Bronchial epithelial cell (primary cell): ENCODE data around the gene CDC16. TPM values are rescaled to one million over a fixed set of nuclear protein-coding genes. Genes with fewer than 3 reads are reported as not detected.
"Not testable (repeated sequence)": the region's sequence is repeated elsewhere in the genome, so short reads cannot be mapped to it uniquely, and the experiment has no call there.

ENCODE experiments used
- DNase-seq: peaks from one replicate; pipeline ENCODE4 v3.0.0-alpha.2; 2010; ENCODE audit warnings: low read depth
- FAIRE-seq: peaks from 2 replicates; lab custom pipeline; 2011; peaks lifted over from hg19 to GRCh38; lab: Jason Lieb, UNC
- H3K27me3 ChIP-seq: 2 replicates; pipeline ENCODE4 v1.5.1; 2011; ENCODE audit warnings: low read length; ENCODE audit not compliant: control insufficient read depth, insufficient read depth
- H3K36me3 ChIP-seq: 2 replicates; pipeline ENCODE4 v1.5.1; 2011; ENCODE audit warnings: low read length; ENCODE audit not compliant: control insufficient read depth, insufficient read depth
- H3K4me3 ChIP-seq: 2 replicates; pipeline ENCODE4 v1.5.1; 2011; ENCODE audit warnings: mild to moderate bottlenecking, low read depth, low read length, control low read depth
- CTCF ChIP-seq: IDR thresholded peaks from 2 replicates; pipeline ENCODE4 v1.5.1; 2011; ENCODE audit warnings: mild to moderate bottlenecking, moderate library complexity, low read length, control low read depth, inconsistent platforms; ENCODE audit not compliant: insufficient read depth, severe bottlenecking
- total RNA-seq: library from RNA; depleted of rRNA; stranded (reverse); fragments of >200 nt; gene quantifications from 2 replicates; pipeline ENCODE4 v1.2.1, GENCODE V29; 2014

The CDC16 gene, protein sequence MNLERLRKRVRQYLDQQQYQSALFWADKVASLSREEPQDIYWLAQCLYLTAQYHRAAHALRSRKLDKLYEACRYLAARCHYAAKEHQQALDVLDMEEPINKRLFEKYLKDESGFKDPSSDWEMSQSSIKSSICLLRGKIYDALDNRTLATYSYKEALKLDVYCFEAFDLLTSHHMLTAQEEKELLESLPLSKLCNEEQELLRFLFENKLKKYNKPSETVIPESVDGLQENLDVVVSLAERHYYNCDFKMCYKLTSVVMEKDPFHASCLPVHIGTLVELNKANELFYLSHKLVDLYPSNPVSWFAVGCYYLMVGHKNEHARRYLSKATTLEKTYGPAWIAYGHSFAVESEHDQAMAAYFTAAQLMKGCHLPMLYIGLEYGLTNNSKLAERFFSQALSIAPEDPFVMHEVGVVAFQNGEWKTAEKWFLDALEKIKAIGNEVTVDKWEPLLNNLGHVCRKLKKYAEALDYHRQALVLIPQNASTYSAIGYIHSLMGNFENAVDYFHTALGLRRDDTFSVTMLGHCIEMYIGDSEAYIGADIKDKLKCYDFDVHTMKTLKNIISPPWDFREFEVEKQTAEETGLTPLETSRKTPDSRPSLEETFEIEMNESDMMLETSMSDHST
- 36.7 and 41.1 TPM in 2 replicates for total RNA-seq

- FAIRE-seq, result no peak
- peaks cover 12% of the 10 kb centered on the region for H3K36me3 ChIP-seq
- peak within 1 kb of the TSS; percentile 86 for H3K4me3 ChIP-seq
- H3K27me3 ChIP-seq, result peaks cover 1% of the 10 kb centered on the region
- DNase-seq, result peak; percentile 65
- TF ChIP-seq CTCF, result peak; percentile 31
Measured at GRCh38 chr13:114234645-114235421, at the start of gene CDC16. CDC16 (plus strand) TSS chr13:114234897; CDS start chr13:114235085, 188 bp downstream.

DNA sequence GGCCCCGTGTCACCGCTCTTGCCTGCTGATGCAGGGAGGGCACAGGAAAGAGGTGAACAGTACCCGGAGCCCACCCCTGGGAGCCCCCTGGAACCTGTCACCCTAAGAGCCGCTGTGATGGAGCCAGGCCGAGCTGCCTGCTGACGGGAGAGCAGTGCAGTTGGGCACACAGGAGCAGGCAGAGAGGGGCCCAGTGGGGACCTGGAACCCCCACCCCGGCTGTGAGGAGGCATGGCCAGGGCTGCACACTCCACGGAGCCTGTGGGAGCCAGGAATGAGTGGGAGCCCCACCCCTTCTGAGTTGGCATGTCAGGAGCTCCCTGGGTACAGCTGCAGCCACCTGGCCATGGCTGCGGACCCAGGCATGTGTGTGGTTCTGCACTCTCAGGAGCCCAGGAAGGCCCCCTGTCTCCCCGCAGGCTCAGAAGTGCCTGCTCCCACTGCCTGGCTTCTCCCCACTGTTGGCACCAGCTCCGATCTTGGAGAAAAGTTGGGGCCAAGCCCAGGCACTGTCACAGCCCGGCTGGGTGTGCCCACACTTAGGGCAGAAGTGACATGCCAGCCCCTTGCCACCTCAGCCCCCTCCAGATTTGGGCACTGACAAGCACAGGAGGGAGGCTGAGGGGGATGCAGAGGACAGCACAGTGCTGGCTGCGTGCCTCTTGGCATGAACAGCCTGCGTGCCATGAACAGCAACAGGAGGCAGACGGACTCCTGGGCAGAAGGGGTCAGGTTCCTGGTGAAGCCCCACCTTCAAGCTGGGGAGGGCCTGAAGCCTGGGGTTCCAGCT is 49.3 kb upstream of the CDC16 start:
- DNase-seq, result no peak
- H3K36me3 ChIP-seq, result no peaks in the 10 kb centered on the region
- FAIRE-seq, result no peak
- H3K4me3 ChIP-seq, result no peak overlapping the region
- no peaks in the 10 kb centered on the region for H3K27me3 ChIP-seq
- TF ChIP-seq CTCF, result no peak

- no peak for FAIRE-seq
- no peak for TF ChIP-seq CTCF
- H3K27me3 ChIP-seq, result peaks cover under 1% of the 10 kb centered on the region
Measured at GRCh38 chr13:114194853-114195252, 39.8 kb upstream of the CDC16 start.

DNA sequence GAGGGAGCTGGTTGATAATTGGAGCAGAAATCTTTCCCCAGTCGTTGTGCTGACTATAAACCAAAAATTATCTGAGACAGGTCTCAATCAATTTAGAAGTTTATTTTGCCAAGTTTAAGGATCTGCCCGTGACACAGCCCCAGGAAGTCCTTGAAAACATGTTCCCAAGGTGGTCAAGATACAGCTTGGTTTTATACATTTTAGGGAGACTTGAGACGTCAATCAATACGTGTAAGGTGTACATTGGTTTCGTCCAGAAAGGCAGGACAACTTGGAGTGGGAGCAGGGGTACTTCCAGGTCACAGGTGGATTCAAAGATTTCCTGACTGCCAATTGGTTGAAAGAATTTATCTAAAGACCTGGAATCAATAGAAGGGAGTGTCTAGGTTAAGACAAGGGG is 38.1 kb upstream of the CDC16 start:
- Histone ChIP-seq H3K4me3 (no peak overlapping the region), H3K36me3 (no peaks in the 10 kb centered on the region), H3K27me3 (peaks cover 2% of the 10 kb centered on the region)
- DNase-seq (no peak), FAIRE-seq (no peak)
- no peak for TF ChIP-seq CTCF

More at GRCh38 chr13:114194853-114195252, 39.8 kb upstream of the CDC16 start:
- DNase-seq, result no peak
- Histone ChIP-seq H3K36me3 (no peaks in the 10 kb centered on the region), H3K4me3 (no peak overlapping the region)

DNA sequence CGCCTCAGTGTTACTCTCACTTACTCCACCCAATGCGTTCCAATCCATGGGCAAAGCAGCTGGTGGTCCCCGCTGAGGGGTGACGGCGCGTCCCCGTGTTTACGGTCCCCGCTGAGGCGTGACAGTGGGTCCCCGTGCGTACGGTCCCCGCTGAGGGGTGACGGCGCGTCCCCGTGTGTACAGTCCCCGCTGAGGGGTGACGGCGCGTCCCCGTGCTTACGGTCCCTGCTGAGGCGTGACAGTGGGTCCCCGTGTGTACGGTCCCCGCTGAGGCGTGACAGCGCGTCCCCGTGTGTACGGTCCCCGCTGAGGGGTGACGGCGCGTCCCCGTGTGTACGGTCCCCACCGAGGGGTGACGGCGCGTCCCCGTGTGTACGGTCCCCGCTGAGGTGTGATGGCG is 36.1 kb upstream of the CDC16 start:
- Histone ChIP-seq H3K36me3 (no peaks in the 10 kb centered on the region), H3K4me3 (no peak overlapping the region), H3K27me3 (peaks cover 2% of the 10 kb centered on the region)
- no peak for TF ChIP-seq CTCF
- DNase-seq, result no peak
- FAIRE-seq, result no peak

GRCh38 chr13:114199526-114199925 is 35.2 kb upstream of the CDC16 start:
- DNase-seq, H3K4me3 ChIP-seq, H3K27me3 ChIP-seq, H3K36me3 ChIP-seq: not testable (repeated sequence)
- FAIRE-seq, result peak; percentile 76
